GM21529 (cell line): ENCODE results near the gene LGR6.
"Not testable (repeated sequence)": the region's sequence is repeated elsewhere in the genome, so short reads cannot be mapped to it uniquely, and the experiment has no call there.

Experiments used
- ATAC-seq: cut with Tn5 transposase; IDR thresholded peaks from one replicate; pipeline ENCODE4 v1.9.1; 2021; ENCODE audit not compliant: unreplicated experiment

Gene LGR6

DNA sequence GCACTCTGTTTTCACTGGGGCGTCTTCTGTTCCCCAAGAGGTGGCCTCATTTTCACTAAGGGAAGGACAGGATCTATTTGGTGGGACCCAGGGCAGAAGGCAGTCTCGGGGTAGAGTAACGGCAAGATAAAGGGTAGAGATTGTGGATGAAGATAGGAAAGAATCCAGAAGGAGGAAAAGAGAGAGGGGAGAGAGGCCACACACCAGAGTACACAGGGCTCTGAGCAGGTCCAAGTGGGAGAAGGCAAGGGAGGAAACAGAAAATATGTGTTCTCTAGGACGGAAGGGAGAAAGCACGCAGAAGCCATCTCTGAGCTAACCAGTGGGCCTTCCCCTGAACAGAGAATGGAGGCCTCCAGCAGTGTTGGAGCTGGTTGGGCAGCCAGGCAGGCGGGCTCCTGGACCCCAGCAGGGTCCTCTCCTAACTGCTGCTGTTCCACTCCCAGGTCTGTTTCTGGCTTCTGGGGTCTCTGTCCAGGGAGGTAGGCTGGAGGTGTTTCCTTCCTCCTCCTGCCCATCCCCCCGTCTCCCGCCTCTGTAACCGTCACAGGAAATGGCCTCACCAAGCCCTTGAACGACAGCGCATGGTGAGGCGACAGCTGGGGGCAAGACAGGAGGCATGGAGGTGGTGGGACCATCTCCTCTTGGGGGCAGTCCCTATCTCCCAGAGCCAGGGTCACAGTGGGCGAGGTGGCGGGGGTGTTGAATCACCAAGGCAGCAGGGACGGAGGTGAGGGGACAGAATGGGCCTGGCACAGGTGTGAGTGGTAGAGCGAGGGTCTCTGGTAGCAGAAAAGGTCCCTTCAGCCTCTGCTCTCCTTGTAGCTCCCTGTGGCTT is 33.8 kb upstream of the LGR6 start:
- ATAC-seq = no peak

DNA sequence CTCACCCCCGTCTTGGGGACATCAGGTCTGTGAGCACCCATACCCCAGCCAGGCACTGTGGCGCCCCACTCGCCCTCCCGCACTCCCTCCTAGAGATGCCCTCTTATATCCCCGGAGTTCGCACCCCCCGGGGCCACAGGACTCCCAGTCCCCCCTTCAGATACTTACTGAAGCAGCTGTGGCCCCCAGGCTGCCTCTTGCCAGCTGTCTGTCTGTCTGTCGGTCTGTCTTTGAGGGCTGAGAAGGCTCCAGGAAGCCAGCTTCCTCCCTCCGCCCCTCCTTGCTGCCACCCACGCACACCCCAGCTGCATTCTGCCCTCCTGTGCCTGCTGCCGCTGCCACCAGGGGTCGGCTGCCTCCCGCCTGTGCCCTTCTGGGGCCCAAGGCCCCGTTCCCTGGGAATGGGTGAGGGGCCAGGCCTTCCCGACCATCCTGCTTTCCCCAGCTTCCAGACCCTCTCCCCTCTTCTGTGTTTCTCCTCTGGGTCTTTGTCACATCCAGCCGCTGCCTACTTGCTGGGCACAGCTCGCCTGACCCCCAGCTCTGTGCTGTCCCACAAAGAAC is 33.1 kb upstream of the LGR6 start, which contains the start of gene PTPN7:
PTPN7 (minus strand) TSS at position 226 of the 564 bp plus-strand sequence. CDS start 1,200 bp downstream, outside the sequence.
- peak; percentile 38 for ATAC-seq

DNA sequence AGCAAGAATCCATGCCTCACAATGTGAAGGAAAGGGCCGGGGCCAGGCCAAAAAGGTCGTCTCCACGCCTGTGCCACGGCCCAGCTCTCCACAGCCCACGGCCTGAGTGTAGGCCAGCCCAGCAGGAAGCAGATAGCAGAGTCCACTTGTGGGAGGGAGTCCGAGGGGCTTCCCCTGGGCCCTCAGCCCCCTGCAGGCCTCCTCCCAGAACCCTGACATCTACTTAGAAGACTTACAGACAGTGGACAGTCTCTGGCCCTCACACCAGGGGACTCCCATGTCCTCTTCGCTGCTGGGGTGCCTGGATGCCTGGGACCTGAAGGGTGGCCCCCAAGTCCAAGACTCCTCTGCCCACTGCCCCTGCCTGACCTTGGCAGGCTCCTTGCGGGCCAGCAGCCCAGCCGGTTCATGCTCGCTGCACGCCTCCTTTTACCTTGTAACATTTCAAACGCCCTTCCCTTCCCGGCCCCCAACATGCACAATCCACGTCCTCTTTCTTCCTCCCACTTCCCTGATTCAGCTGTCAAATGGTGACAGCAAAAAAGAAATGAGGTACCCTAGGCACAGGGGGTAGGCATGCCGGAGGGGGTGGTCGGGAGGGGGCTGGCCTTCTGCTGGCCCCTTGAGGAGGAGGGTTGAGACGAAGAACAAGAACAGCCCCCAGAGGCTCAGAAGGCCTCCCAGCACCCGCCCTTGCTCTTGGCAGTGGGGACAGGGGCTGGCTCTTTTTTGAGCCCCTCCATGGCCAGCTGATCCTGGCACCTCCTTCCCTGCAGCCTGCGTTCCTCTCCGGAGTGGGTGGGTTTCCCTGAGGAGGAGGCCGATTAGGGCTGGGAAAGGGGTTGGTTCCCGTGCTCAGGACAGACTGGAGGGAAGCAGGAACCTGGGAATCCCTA is 32.2 kb upstream of the LGR6 start:
- ATAC-seq = no peak

DNA sequence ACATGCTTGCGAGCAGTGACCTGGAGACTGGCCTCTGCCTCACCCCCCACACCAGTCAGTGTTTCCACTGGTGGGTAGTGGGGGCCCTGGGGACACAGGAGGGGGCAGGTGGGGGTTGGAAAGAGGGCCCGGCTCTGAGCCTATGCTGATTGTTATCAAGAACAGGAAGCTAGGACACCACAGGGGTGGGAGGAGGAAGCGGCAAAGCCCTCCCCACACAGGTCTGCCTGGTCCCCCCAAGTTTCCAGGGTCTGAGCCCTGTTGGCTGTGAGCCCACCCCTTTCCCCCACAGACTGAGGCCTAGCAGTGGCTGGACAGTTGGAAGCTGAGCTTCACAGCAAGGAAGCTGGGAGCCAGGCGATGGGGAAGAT is 31.6 kb upstream of the LGR6 start:
- peak; percentile 32 for ATAC-seq

DNA sequence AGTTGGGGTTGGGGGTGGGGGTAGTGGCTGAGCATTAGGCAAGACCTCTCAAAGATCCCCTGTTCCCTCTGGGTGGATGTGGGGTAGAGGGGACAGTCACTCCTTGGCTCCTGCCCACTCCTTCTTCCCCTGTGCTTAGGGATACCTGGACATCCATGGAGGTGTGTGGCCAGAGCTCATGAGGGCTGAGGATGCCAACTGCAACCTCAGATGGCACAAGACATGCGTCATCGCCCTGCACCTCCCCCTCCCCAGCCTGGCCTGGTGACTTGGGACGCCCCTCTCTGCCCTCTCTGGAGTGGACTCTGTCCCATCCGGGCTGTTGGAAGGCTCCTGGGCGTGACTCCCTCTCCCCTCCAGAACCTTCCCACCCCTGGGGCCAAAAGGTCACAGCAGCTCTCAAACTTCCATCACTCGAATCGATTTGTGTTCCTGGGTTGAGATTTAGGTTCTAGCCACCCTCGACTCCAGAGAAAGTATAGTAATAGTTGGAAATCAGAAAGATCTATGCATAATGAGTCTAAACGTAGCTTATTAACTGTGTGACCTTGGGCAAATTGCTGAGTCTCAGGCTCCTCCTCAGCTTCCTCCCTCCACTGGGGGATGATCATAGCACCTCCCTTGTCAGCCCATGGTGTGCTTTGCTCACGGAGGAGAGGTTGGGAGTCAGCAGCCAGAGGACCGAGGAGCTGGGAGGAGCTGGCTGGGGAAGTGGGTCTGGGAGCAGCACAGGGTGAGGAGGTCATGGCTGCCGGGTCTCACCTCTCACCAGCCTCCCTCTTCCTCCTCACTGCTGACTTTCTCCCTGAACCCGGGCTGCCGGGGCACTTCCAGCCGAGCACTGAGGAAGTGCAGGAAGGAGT is 30.9 kb upstream of the LGR6 start:
- ATAC-seq = no peak

DNA sequence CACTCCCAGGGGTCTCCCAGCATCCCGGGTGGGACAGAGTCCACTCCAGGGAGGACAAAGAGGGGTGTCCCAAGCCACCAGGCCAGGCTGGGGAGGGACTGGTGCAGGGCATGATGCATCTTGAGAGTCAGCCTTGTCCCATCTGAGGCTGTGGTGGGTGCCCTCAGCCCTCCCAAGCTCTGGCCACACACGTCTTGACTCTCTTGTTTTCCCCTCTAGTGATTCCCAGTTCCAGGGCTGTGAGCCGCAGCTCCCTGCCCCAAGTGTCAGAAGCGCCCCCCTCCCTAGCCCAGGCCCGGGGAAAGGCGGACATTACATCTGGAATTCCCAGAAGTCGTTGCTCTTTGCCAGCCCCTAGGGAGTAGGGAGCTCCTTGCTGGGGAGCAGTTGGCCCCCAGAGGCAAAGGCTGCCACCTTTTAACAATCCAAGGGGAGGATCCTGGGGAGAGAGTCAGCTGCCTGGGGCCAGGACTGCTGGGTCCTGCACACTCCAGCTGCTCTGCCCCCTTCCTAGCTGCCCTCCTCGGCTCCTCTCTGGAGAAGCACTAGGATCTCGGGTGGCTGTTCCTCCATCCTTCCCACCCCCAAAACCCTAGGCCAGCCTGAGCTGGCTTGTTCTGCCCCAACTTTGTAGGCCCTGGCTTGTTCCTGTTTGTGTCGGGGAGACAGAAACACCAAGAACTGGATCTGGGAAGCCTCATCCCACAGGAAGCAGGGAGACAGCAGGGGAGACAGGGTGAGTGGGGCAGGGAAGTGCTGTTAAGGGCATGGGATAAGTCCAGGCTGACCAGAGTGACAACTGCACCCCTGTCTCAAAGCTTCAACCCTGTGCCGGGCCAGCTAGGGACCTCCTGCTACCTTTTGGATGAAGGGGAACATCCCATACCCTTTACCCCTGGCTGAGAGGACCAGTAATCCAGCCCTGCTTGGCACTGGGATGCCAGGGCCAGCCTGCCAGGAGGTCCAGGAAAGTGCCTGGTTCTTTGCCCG is 30.0 kb upstream of the LGR6 start:
- ATAC-seq = no peak

DNA sequence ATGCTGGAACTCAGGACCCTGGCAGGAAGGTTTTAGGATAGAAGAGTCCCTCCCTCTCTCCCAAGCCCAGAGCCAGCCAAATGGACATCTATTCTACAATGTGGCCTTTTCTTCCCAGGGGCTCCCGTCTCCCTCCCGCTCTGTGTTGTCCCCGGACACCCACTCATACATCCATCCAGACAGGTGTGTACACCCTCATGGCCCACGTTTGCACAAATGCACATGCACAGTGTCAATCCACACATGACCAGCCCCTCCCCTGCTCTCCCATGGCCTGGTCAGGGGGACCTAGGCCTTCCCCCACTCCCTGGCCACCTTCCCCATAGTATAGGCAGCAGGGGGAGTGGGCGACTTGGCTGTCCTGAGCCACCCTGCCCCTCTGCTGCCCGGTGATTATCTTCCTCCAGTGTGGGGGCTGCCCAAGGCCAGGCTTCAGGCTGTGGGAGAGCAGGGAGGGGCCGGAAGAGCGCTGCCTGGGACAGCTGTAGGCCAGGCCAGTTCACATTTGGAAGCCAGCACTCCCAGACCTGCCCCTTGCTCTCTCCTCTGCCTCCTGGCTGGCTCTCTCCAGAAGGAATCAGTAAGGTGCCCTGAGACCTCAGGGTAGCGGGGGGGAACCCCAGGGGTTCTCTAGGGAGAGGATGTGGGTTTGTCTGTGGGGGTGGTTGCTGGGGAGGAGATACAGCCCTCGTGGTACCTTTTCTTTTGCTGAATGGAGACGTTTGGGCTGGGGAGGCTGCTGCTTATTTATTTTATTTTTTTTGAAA is 29.1 kb upstream of the LGR6 start:
- ATAC-seq = peak; percentile 55

DNA sequence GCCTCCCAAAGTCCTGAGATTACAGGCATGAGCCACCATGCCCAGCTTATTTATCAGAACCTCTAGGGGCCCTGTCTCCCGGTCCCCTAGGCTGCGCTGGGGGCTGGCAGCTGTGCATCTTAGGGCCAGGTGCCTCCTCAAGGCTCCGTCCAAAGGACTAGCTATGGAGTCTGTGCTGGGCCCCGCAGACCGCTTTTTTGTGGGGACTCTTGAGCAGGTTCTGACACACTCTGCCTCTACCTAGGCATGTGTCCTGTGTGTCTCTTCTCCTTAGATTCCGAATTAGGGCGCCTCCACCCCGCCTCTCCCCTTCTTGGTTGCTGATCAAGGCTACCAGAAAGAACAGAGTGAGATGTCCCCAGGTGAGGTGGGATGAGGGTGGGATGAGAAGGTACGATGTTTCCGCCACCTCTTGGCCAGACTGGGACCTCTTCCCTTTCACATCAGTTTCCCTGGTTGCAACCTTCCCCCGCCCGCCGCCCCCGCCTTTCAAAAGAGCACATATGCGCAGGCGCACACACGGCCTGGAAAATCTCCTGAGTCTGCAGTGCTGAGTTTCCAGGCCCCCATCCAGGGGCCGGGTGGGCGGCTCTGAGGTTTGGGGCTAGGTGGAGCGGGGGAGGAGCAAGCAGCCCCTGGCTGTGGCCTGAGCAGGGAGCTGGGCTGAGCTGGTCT is 28.2 kb upstream of the LGR6 start:
- no peak for ATAC-seq

DNA sequence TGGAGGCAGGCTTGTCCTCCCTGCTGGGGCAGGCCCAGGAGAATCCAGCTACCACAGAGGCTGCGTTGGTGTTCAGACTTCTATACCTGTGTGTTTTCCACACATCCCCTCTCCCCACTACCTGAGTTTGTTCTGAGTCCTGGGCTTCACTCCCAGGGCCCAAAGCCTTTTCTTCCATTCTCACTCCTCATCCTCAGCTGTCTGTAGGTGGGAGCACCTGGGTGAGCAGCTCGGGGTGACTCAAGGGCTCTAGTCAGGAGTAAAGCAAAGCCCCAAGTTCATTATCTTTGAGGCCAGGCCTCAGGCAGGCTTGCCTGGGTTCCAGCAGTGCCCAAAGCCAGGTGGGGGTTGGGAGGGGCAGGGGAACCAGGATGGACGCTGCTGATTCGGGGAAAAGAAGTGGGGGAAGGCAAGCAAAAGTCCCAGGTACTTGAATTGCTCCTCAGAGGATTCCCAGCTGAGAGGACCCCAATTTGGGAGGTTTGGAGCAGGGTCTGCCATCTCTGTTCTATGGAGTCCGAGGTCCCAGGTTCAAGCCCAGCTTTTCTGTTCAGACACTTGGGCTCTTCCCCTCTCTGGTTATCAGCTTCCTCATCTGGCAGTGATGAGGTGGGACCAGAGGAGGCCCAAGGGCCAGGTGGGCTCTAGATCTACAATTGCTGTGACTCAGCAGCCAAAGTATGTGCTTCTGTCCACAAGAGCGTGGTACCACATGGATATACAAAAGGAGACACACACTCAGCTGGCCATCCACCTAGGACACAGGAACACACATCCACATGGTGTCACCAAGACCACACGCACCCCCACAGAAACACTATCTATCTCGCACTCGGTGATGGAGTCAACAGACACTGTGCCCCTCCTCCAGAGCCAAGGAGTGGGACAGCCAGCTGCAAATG is 27.4 kb upstream of the LGR6 start:
- no peak for ATAC-seq

DNA sequence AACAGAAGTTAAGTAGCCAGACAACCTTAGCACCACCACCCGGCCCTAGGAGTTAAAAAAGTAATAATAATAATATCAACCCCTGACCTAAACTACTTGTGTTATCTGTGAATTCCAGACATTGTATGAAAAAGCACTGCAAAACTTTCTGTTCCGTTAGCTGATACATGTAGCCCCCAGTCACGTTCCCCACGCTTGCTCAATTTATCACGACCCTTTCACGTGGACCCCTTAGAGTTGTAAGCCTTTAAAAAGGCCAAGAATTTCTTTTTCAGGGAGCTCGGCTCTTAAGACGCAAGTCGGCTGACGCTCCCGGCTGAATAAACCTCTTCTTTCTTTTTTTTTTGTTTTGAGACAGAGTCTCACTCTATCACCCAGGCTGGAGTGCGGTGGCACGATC is 26.5 kb upstream of the LGR6 start:
- ATAC-seq = not testable (repeated sequence)

DNA sequence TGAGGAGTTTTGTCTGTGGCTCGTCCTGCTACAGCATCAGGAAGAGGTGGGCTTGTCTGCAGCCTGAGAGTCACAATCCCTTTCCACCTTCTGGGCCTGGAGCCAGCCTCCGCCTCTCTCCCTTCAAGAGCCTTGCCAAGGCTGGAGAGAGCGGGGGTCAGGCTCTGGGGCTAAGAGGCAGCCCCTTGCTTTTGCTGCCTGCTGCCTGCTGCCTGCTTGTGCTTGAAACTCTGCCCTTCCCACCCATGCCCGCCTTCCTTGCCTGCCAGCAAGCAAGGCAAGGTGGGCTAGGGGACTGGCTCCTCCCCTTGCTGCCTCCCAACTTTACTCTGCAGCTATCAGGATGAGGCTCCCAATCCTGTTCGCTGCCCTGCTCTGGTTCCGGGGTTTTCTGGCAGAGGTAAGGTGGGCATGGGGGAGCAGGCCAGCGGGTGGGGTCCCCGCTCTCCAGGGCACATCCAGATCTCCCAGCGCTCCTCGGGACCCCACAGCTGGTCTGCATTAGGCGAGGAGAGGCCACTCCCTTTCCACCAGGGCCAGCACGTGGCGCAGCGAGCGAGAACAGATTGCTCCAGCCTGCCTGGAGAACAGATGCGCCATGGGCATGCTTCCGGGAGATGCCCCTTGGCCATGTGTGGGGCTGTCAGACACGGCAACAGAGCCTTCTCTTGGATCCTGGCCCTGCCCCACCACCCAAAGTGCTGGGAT is 25.7 kb upstream of the LGR6 start:
- no peak for ATAC-seq

DNA sequence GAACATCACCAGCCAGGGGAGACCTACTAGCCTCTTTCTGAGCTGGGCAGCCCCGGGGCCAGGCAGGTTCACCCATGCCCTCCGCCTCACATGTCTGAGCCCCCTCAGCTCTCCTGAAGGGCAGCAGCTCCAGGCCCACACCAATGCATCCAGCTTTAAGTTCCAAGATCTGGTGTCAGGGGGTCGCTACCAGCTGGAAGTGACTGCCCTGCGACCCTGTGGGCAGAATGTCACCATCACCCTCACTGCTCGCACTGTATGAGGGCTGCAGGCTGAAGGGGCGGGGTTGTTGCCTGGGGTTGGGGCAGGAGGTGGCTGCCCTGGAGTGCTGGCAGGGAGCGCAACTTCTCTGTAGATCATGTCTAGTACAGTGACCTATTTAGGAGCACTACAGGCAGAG is 24.7 kb upstream of the LGR6 start:
- no peak for ATAC-seq

DNA sequence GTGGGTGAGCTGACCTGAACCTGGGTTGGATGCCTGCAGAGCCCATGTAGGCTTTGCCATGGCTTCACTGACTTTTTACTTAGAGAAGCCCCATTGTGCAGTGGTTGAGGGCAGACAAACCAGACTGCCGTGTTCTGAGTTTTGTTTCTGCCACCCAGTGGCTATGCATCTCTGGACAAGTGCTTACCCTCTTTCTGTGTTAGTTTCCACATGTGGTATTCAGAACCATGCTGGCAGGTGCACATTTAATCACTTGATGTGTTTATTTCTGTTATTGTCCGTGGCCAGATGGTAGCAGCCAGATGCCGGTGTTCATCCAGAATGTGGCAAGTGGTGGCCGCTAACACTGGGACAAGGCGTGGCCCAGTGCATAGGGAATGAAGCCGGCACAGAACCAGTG is 22.9 kb upstream of the LGR6 start:
- ATAC-seq = no peak

DNA sequence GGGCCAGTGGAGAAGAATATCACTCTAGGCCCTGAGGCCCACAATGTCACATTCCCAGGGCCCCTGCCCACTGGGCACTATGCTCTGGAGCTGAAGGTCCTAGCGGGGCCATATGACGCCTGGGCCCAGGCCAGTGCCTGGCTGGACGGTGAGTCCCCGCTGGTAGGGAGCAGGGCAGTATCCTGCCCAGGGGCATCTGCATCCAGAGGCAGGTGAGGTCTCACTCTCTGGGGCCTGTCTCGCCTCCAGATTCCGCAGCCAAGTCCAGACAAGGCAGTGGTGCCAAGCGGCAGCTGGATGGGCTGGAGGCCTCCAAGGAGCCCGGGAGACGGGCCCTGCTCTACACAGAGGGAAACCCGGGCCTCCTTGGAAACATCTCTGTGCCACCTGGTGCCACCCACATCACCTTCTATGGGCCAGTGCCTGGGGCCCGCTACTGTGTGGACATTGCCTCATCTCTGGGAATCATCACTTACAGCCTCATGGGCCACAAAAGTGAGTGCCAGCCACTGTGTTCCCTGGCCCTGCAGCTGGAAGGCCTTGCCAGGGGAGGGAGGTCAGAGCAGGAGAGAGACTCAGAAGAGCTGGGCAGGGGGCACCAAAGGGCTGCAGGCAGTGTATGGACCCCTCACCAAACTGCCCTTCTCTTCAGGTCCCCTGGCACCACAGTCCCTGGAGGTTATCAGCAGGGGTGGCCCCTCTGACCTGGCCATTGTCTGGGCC is 22.1 kb upstream of the LGR6 start:
- no peak for ATAC-seq

DNA sequence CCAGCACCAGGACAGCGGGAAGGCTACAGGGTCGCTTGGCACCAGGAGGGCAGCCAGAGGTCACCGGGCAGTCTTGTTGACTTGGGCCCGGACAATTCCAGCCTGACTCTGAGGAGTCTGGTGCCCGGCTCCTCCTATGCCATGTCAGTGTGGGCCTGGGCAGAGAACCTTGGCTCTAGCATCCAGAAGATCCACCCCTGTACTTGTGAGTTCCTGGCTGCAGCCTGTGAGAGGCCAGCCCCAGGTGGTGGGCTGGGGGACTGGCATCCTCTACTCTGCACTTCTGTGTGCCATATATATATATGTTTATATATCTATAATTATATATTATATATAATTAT is 21.6 kb upstream of the LGR6 start:
- ATAC-seq = no peak

DNA sequence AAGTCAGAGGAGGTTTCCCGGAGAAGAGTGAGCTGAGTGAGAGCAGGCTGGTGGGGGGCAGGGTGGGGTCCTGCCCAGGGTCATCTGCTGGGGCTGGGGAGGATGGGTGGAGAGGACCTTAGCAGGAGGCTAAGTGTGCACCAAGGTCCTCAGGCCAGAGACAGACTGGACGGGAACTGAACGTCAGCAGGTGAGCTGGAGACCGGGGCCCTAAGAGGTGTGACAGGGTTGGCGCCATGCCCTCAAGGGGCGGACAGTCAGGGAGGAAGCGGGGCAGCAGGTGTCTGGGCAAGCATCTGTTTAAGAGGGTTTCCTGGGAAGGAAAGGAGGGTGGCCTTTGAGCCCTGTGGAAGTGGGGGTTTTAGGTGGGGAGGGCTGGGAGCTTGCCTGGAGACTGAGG is 19.6 kb upstream of the LGR6 start:
- ATAC-seq = no peak
